Subcutaneous abdominal adipose tissue (tissue), 5 donors: ENCODE results near the gene GON7.
"Not testable (repeated sequence)": the region's sequence is repeated elsewhere in the genome, so short reads cannot be mapped to it uniquely, and the experiment has no call there.

Source experiments
- H3K27ac ChIP-seq: one replicate; pipeline ENCODE4 v1.7.0; 2013; ENCODE audit warnings: low read depth, mild to moderate bottlenecking, inconsistent platforms, low read length, moderate library complexity
- H3K27me3 ChIP-seq, 5 donors: one replicate each; pipeline ENCODE4 v1.7.0; 2013; ENCODE audit warnings: low read length in 5 of 5, inconsistent platforms in 1 of 5; ENCODE audit not compliant: control insufficient read depth in 5 of 5, insufficient read depth in 4 of 5
- H3K36me3 ChIP-seq, 5 donors: one replicate each; pipeline ENCODE4 v1.7.0; 2013; ENCODE audit warnings: low read length in 5 of 5; ENCODE audit not compliant: control insufficient read depth in 5 of 5, insufficient read depth in 5 of 5
- H3K4me1 ChIP-seq, 5 donors: one replicate each; pipeline ENCODE4 v1.7.0; 2013; ENCODE audit warnings: low read length in 5 of 5, mild to moderate bottlenecking in 3 of 5, moderate library complexity in 1 of 5; ENCODE audit not compliant: control insufficient read depth in 5 of 5, insufficient read depth in 5 of 5
- H3K4me3 ChIP-seq, 5 donors: one replicate each; pipeline ENCODE4 v1.7.0; 2013; ENCODE audit warnings: low read length in 5 of 5, low read depth in 1 of 5
- H3K9ac ChIP-seq, 5 donors: one replicate each; pipeline ENCODE4 v1.7.0; 2013; ENCODE audit warnings: low read length in 5 of 5, mild to moderate bottlenecking in 4 of 5, moderate library complexity in 3 of 5
- H3K9me3 ChIP-seq, 5 donors: one replicate each; pipeline ENCODE4 v1.7.0; 2013; ENCODE audit warnings: low read length in 5 of 5; ENCODE audit not compliant: control insufficient read depth in 5 of 5
- donor health status: healthy.
- donor health status: healthy.
- donor health status: healthy.
- donor health status: healthy.
- donor health status: healthy.

The GON7 gene

GRCh38 chr14:93160353-93160801 lies 46.5 kb downstream of the GON7 start:
- H3K4me1 ChIP-seq, result no peaks in the 10 kb centered on the region
- no peak overlapping the region for H3K4me3 ChIP-seq
- no peak overlapping the region for H3K27ac ChIP-seq
- no peaks in the 10 kb centered on the region for H3K27me3 ChIP-seq
- H3K9me3 ChIP-seq, result no peaks in the 10 kb centered on the region
- no peak overlapping the region for H3K9ac ChIP-seq
- H3K36me3 ChIP-seq, result no peaks in the 10 kb centered on the region

GRCh38 chr14:93159625-93160352 lies 47.1 kb downstream of the GON7 start:
- not testable (repeated sequence) for H3K9me3 ChIP-seq, H3K36me3 ChIP-seq, H3K4me1 ChIP-seq, H3K27ac ChIP-seq, H3K4me3 ChIP-seq, H3K9ac ChIP-seq, H3K27me3 ChIP-seq

- not testable (repeated sequence) for H3K4me1 ChIP-seq, H3K36me3 ChIP-seq, H3K9me3 ChIP-seq, H3K9ac ChIP-seq, H3K4me3 ChIP-seq, H3K27me3 ChIP-seq, H3K27ac ChIP-seq
Measured at GRCh38 chr14:93158349-93158748, 48.5 kb downstream of the GON7 start.

GRCh38 chr14:93156693-93157369 lies 50.0 kb downstream of the GON7 start:
- Histone ChIP-seq H3K36me3 (no peaks in the 10 kb centered on the region), H3K27ac (no peak overlapping the region), H3K9ac (no peak overlapping the region), H3K9me3 (no peaks in the 10 kb centered on the region), H3K4me3 (no peak overlapping the region), H3K27me3 (no peaks in the 10 kb centered on the region), H3K4me1 (no peaks in the 10 kb centered on the region)

GRCh38 chr14:93155667-93156066 lies 51.2 kb downstream of the GON7 start:
- H3K4me1 ChIP-seq, result peaks cover 0 to 10% (median 2%) of the 10 kb centered on the region in 5 donors
- no peaks in the 10 kb centered on the region for H3K9me3 ChIP-seq
- H3K27ac ChIP-seq, result no peak overlapping the region
- no peak overlapping the region for H3K9ac ChIP-seq
- H3K4me3 ChIP-seq, result no peak overlapping the region
- no peaks in the 10 kb centered on the region for H3K27me3 ChIP-seq
- H3K36me3 ChIP-seq, result no peaks in the 10 kb centered on the region

- Histone ChIP-seq H3K4me1 (peaks cover 0 to 14% (median 4%) of the 10 kb centered on the region in 5 donors), H3K36me3 (no peaks in the 10 kb centered on the region), H3K27ac (no peak overlapping the region), H3K4me3 (no peak overlapping the region), H3K9me3 (no peaks in the 10 kb centered on the region), H3K27me3 (no peaks in the 10 kb centered on the region), H3K9ac (no peak overlapping the region)
Measured at GRCh38 chr14:93153121-93153520, 53.7 kb downstream of the GON7 start.
